Nephron progenitor cell (in vitro differentiated cells): Measurements from ENCODE around the gene BBS9.

ENCODE experiments used
- DNase-seq: peaks from one replicate; pipeline ENCODE4 v3.0.0; 2021
- H3K27ac Mint-ChIP-seq: 2 replicates; pipeline ENCODE4 v1.8.0; 2021; ENCODE audit warnings: mild to moderate bottlenecking, moderate library complexity, mixed read lengths
- H3K27me3 Mint-ChIP-seq: 2 replicates; pipeline ENCODE4 v1.8.0; 2021; ENCODE audit warnings: mild to moderate bottlenecking, low read depth, mixed read lengths; ENCODE audit not compliant: poor library complexity
- H3K36me3 Mint-ChIP-seq: 2 replicates; pipeline ENCODE4 v1.8.0; 2021; ENCODE audit warnings: low read depth, mixed read lengths
- H3K4me1 Mint-ChIP-seq: 2 replicates; pipeline ENCODE4 v1.8.0; 2021; ENCODE audit warnings: mixed read lengths
- H3K4me3 Mint-ChIP-seq: 2 replicates; pipeline ENCODE4 v1.8.0; 2021; ENCODE audit warnings: mild to moderate bottlenecking, moderate library complexity, mixed read lengths
- H3K9me3 Mint-ChIP-seq: 2 replicates; pipeline ENCODE4 v1.8.0; 2021; ENCODE audit warnings: mild to moderate bottlenecking, moderate library complexity, mixed read lengths
- TF ChIP-seq, protein P1 (sequence below): fragments of 200-600 bp; sonication (generic); IDR thresholded peaks from 2 replicates; pipeline ENCODE4 v1.5.0; 2021; ENCODE audit warnings: antibody characterized with exemption

BBS9 gene

GRCh38 chr7:33626869-33627268 is 497.5 kb downstream of the BBS9 start:
- no peak for DNase-seq
- Mint-ChIP-seq H3K36me3 (peaks cover 9% of the 10 kb centered on the region), H3K27ac (no peak overlapping the region), H3K27me3 (peaks cover 4% of the 10 kb centered on the region), H3K4me1 (peaks cover 5% of the 10 kb centered on the region), H3K9me3 (peaks cover 5% of the 10 kb centered on the region), H3K4me3 (no peak overlapping the region)
- TF ChIP-seq, protein P1, sequence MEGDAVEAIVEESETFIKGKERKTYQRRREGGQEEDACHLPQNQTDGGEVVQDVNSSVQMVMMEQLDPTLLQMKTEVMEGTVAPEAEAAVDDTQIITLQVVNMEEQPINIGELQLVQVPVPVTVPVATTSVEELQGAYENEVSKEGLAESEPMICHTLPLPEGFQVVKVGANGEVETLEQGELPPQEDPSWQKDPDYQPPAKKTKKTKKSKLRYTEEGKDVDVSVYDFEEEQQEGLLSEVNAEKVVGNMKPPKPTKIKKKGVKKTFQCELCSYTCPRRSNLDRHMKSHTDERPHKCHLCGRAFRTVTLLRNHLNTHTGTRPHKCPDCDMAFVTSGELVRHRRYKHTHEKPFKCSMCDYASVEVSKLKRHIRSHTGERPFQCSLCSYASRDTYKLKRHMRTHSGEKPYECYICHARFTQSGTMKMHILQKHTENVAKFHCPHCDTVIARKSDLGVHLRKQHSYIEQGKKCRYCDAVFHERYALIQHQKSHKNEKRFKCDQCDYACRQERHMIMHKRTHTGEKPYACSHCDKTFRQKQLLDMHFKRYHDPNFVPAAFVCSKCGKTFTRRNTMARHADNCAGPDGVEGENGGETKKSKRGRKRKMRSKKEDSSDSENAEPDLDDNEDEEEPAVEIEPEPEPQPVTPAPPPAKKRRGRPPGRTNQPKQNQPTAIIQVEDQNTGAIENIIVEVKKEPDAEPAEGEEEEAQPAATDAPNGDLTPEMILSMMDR = no peak

DNA sequence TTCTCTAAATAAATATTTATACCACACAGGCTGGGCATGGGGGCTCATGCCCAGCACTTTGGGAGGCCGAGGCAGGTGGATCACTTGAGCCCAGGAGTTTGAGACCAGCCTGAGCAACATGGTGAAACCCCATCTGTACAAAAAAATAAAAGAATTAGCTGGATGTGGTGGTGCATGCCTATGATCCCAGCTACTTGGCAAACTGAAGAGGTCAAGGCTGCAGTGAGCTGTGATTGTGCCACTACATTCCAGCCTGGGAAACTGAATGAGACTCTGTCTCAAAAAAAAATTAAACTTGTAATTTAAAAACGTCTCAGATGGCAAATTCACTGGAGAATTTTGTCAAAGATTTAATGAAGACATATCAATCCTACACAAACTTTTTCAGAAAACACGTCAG is 498.4 kb downstream of the BBS9 start:
- DNase-seq = no peak
- Mint-ChIP-seq H3K4me3 (no peak overlapping the region), H3K27me3 (peaks cover 4% of the 10 kb centered on the region), H3K36me3 (peaks cover 9% of the 10 kb centered on the region), H3K9me3 (peaks cover 5% of the 10 kb centered on the region), H3K27ac (no peak overlapping the region), H3K4me1 (peaks cover 5% of the 10 kb centered on the region)
- TF ChIP-seq, protein P1 = no peak

- Mint-ChIP-seq H3K4me3 (no peak overlapping the region), H3K27me3 (peaks cover 4% of the 10 kb centered on the region), H3K4me1 (peaks cover 5% of the 10 kb centered on the region), H3K27ac (no peak overlapping the region), H3K36me3 (peaks cover 9% of the 10 kb centered on the region), H3K9me3 (peaks cover 5% of the 10 kb centered on the region)
- TF ChIP-seq, protein P1 = no peak
- DNase-seq = no peak
Measured at GRCh38 chr7:33628894-33629293, 499.5 kb downstream of the BBS9 start.

DNA sequence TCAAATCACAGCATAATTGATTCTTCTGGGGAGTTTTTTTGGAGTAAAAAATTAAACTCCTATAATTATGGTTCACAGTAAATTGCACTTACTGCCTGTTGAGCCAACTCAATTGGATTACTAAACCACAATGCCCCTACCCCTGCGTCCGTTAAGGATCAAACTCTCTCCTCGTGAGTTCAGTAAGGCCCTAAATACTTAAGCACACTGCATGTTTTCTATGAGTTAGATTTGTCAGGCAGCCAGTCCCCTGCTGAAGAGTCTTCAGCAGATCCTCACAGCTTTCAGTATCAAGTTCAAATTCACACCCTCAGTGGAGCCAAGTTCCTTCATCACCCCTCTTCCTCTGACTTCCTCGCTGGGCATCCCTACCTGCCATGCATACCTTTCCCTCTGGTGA is 501.0 kb downstream of the BBS9 start:
- peaks cover 4% of the 10 kb centered on the region for H3K27me3 Mint-ChIP-seq
- no peak for DNase-seq
- no peak overlapping the region for H3K4me3 Mint-ChIP-seq
- TF ChIP-seq, protein P1 = no peak
- H3K36me3 Mint-ChIP-seq = peaks cover 9% of the 10 kb centered on the region
- peak overlapping the region; percentile 89 for H3K27ac Mint-ChIP-seq
- peaks cover 5% of the 10 kb centered on the region for H3K9me3 Mint-ChIP-seq
- peaks cover 5% of the 10 kb centered on the region for H3K4me1 Mint-ChIP-seq

GRCh38 chr7:33632322-33632721 is 503.0 kb downstream of the BBS9 start:
- Mint-ChIP-seq H3K4me3 (no peak overlapping the region), H3K4me1 (peaks cover 5% of the 10 kb centered on the region), H3K36me3 (no peaks in the 10 kb centered on the region), H3K27ac (no peak overlapping the region), H3K9me3 (no peaks in the 10 kb centered on the region), H3K27me3 (peaks cover 4% of the 10 kb centered on the region)
- TF ChIP-seq, protein P1 = no peak
- DNase-seq = no peak

DNA sequence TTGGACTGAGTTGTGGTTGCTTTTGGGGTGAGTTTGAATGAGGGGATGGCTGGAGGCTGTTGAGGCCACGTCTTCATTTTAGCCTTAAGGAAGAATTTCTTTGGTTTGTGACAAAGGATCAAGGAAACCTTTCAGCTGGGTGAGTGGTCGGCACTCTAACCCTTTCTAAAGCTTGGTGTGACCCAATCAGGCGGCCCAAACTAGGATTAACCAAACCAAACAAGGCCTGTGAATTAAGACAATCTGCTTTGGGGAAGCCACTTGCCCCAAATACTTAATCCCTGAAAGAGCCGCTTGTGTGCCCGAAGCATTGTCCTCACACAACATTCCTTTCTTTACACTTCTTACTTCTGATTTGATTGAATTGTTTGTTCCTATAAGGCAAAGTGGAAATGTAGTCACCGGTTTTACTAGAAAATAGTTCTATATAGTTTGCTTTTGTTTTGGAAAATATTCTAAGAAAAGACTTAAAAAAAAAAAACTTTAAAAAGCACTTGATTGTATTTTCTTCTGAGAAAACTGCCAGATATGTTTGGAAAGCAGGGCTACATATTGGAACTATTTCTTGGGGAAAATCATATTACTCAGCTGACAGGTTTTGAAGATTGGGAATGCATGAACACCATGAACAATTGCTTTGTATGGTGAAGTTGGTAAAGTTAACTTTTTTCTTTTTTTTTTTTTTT is 503.6 kb downstream of the BBS9 start:
- Mint-ChIP-seq H3K4me1 (peaks cover 5% of the 10 kb centered on the region), H3K36me3 (peaks cover 2% of the 10 kb centered on the region), H3K9me3 (no peaks in the 10 kb centered on the region), H3K27ac (no peak overlapping the region), H3K27me3 (peaks cover 4% of the 10 kb centered on the region), H3K4me3 (no peak overlapping the region)
- TF ChIP-seq, protein P1 = no peak
- no peak for DNase-seq
